Measurements from ENCODE around the gene GPR78.

- TF ChIP-seq CTCF (optimal IDR thresholded peaks at IDR 0.05 in 1 of 3, IDR thresholded peaks at IDR 0.05 in 1 of 3, conservative IDR thresholded peaks at IDR 0.05 in 1 of 3; ENCODE audit: extremely low read depth in 1 of 3, insufficient read depth in 2 of 3, low read length in 3 of 3) (no peak), EZH2 (IDR thresholded peaks at IDR 0.05; ENCODE audit: low read length) (no peak)
These were observed 2.2 kb upstream of the GPR78 start for GRCh38 chr4:8577972-8578371.
